OCI-LY7 (cell line): ENCODE results near the gene MAEA. TPM values are rescaled to one million over a fixed set of nuclear protein-coding genes. Genes with fewer than 3 reads are reported as not detected.
"Not testable (repeated sequence)": the region's sequence is repeated elsewhere in the genome, so short reads cannot be mapped to it uniquely, and the experiment has no call there.

ENCODE experiments used
- BruUV-seq: library from RNA; stranded (reverse); fragments of 400-500 nt; replicated peaks from 2 replicates; lab custom pipeline; 2021; lab: Mats Ljungman, UMichigan
- CTCF ChIA-PET: fragments of 300-600 bp; sonication (Branson Sonifier 250); formaldehyde crosslinking; loops from one replicate; lab custom pipeline; 2022; ENCODE audit warnings: antibody characterized with exemption; ENCODE audit not compliant: unreplicated experiment; lab: Charles Lee
- POLR2A ChIA-PET: fragments of 300-600 bp; sonication (Branson Sonifier 250); formaldehyde crosslinking; loops from one replicate; lab custom pipeline; 2022; ENCODE audit warnings: antibody characterized with exemption; lab: Charles Lee
- DNase-seq: peaks from one replicate; pipeline ENCODE4 v3.0.0-alpha.2; 2015; ENCODE audit warnings: low spot score
- H2AFZ ChIP-seq: fragments of 200-600 bp; sonication (generic), shearing (Covaris generic); 2 replicates; pipeline ENCODE4 v1.6.1; 2014; ENCODE audit warnings: mild to moderate bottlenecking, antibody characterized with exemption, low read length, moderate library complexity
- H3K27ac ChIP-seq: fragments of 200-600 bp; sonication (generic); 2 replicates; pipeline ENCODE4 v1.5.1; 2014; ENCODE audit warnings: mixed run types, low read depth, mild to moderate bottlenecking, moderate library complexity, low read length, inconsistent platforms; ENCODE audit not compliant: poor library complexity, severe bottlenecking
- H3K36me3 ChIP-seq: fragments of 200-600 bp; sonication (generic); 2 replicates; pipeline ENCODE4 v1.6.1; 2014; ENCODE audit warnings: mild to moderate bottlenecking, antibody characterized with exemption, low read length, moderate library complexity, mixed read lengths; ENCODE audit not compliant: insufficient read depth
- H3K4me1 ChIP-seq: fragments of 200-600 bp; sonication (generic); 2 replicates; pipeline ENCODE4 v1.5.1; 2014; ENCODE audit warnings: mild to moderate bottlenecking, low read length; ENCODE audit not compliant: insufficient read depth, poor library complexity, severe bottlenecking
- H3K4me2 ChIP-seq: fragments of 200-600 bp; sonication (generic); 2 replicates; pipeline ENCODE4 v1.6.1; 2014; ENCODE audit warnings: mild to moderate bottlenecking, low read length
- H3K4me3 ChIP-seq: fragments of 200-600 bp; sonication (generic); 2 replicates; pipeline ENCODE4 v1.5.1; 2014; ENCODE audit warnings: mild to moderate bottlenecking, low read depth, low read length; ENCODE audit not compliant: poor library complexity, severe bottlenecking
- H3K79me2 ChIP-seq: fragments of 200-600 bp; sonication (generic); 2 replicates; pipeline ENCODE4 v1.6.1; 2016; ENCODE audit warnings: low read depth, mild to moderate bottlenecking, low read length, moderate library complexity, mixed read lengths; ENCODE audit not compliant: insufficient read depth
- H3K9me2 ChIP-seq: fragments of 200-600 bp; sonication (generic); 2 replicates; pipeline ENCODE4 v1.6.1; 2016; ENCODE audit warnings: mild to moderate bottlenecking, low read length, mixed read lengths; ENCODE audit not compliant: insufficient read depth
- H3K9me3 ChIP-seq: fragments of 200-600 bp; sonication (generic); 2 replicates; pipeline ENCODE4 v1.6.1; 2014; ENCODE audit warnings: mild to moderate bottlenecking, mixed run types, low read length, mixed read lengths
- H4K20me1 ChIP-seq: fragments of 200-600 bp; sonication (generic); 2 replicates; pipeline ENCODE4 v1.6.1; 2014; ENCODE audit warnings: mild to moderate bottlenecking, antibody characterized with exemption, low read length, moderate library complexity, mixed read lengths; ENCODE audit not compliant: insufficient read depth
- CTCF ChIP-seq: fragments of 200-600 bp; sonication (generic); conservative IDR thresholded peaks from 2 replicates; pipeline ENCODE4 v1.5.1; 2014; ENCODE audit warnings: mild to moderate bottlenecking, antibody characterized with exemption, low read length, moderate library complexity, mixed read lengths
- EZH2phosphoT487 ChIP-seq: fragments of 200-600 bp; sonication (generic); IDR thresholded peaks from 2 replicates; pipeline ENCODE4 v1.6.1; 2018; ENCODE audit warnings: low read depth, borderline replicate concordance, mild to moderate bottlenecking, mixed run types, antibody characterized with exemption, low read length, moderate library complexity, mixed read lengths
- intact Hi-C: fragments of 100-400 bp; cut with micrococcal nuclease; formaldehyde crosslinking; loops from one replicate; pipeline ENCODE4 v1.10.0; 2022; ENCODE audit not compliant: unreplicated experiment
- total RNA-seq, 2 experiments: library from RNA; depleted of rRNA in 1 of 2; stranded (reverse); fragments of >200 nt in 1 of 2; shearing (Covaris generic) in 1 of 2; gene quantifications; 2 replicates each; pipeline ENCODE4 v1.2.3, GENCODE V29; 2014 to 2022

Gene MAEA
- total RNA-seq, 2 experiments from 2014 or later = 53.2 to 59.3 TPM

- ChIA-PET POLR2A (interaction anchor here (1.6 kb wide), 1 partner anchor 225 kb away, joined by 3 read pairs; no protein-coding TSS in a partner anchor), CTCF (no interaction called here)
- no peaks in the 10 kb centered on the region for H4K20me1 ChIP-seq
- H3K4me2 ChIP-seq = no peak overlapping the region
- DNase-seq = no peak
- BruUV-seq = no TSS peak
- peaks cover 64% of the 10 kb centered on the region for H3K36me3 ChIP-seq
- no peaks in the 10 kb centered on the region for H3K79me2 ChIP-seq
- intact Hi-C loops = no loop called here
- TF ChIP-seq CTCF (no peak), EZH2phosphoT487 (no peak)
- no peak overlapping the region for H2AFZ ChIP-seq
- no peaks in the 10 kb centered on the region for H3K9me2 ChIP-seq
- no peaks in the 10 kb centered on the region for H3K4me1 ChIP-seq
- no peak overlapping the region for H3K4me3 ChIP-seq
- H3K27ac ChIP-seq = no peak overlapping the region
- H3K9me3 ChIP-seq = no peaks in the 10 kb centered on the region
These were observed 42.1 kb downstream of the MAEA start for GRCh38 chr4:1331591-1332353.

- no peaks in the 10 kb centered on the region for H3K79me2 ChIP-seq
- no peak overlapping the region for H2AFZ ChIP-seq
- peaks cover 71% of the 10 kb centered on the region for H3K36me3 ChIP-seq
- intact Hi-C loops = no loop called here
- H3K4me1 ChIP-seq = no peaks in the 10 kb centered on the region
- BruUV-seq = no TSS peak
- POLR2A ChIA-PET = interaction anchor here (1.6 kb wide), 1 partner anchor 226 kb away, joined by 3 read pairs; no protein-coding TSS in a partner anchor
- CTCF ChIA-PET = no interaction called here
- H3K9me3 ChIP-seq = no peaks in the 10 kb centered on the region
- H3K4me3 ChIP-seq = no peak overlapping the region
- H3K27ac ChIP-seq = no peak overlapping the region
- H4K20me1 ChIP-seq = no peaks in the 10 kb centered on the region
- DNase-seq = no peak
- no peak overlapping the region for H3K4me2 ChIP-seq
- TF ChIP-seq EZH2phosphoT487 (no peak), CTCF (no peak)
- H3K9me2 ChIP-seq = no peaks in the 10 kb centered on the region
These were observed 43.0 kb downstream of the MAEA start for GRCh38 chr4:1332686-1333085.

- ChIA-PET POLR2A (interaction anchor here (1.6 kb wide), 1 partner anchor 226 kb away, joined by 3 read pairs; no protein-coding TSS in a partner anchor), CTCF (no interaction called here)
- H3K4me1 ChIP-seq = no peaks in the 10 kb centered on the region
- H3K9me3 ChIP-seq = no peaks in the 10 kb centered on the region
- no peak for DNase-seq
- no peaks in the 10 kb centered on the region for H4K20me1 ChIP-seq
- no peak for TF ChIP-seq CTCF
- TF ChIP-seq EZH2phosphoT487 = no peak
- peaks cover 71% of the 10 kb centered on the region for H3K36me3 ChIP-seq
- BruUV-seq = no TSS peak
- no peak overlapping the region for H2AFZ ChIP-seq
- no peaks in the 10 kb centered on the region for H3K9me2 ChIP-seq
- no peaks in the 10 kb centered on the region for H3K79me2 ChIP-seq
- no peak overlapping the region for H3K4me2 ChIP-seq
- no peak overlapping the region for H3K4me3 ChIP-seq
- no peak overlapping the region for H3K27ac ChIP-seq
- intact Hi-C loops = no loop called here
These were observed 43.6 kb downstream of the MAEA start for GRCh38 chr4:1333256-1333655.

- H3K36me3 ChIP-seq = peaks cover 74% of the 10 kb centered on the region
These were observed 44.3 kb downstream of the MAEA start for GRCh38 chr4:1333851-1334578.

More at GRCh38 chr4:1333851-1334578, 44.3 kb downstream of the MAEA start:
- POLR2A ChIA-PET, H3K9me2 ChIP-seq, H2AFZ ChIP-seq, H4K20me1 ChIP-seq, H3K9me3 ChIP-seq, DNase-seq, H3K79me2 ChIP-seq, H3K4me2 ChIP-seq, H3K4me1 ChIP-seq, H3K4me3 ChIP-seq, H3K27ac ChIP-seq, CTCF ChIA-PET, intact Hi-C loops, BruUV-seq: not testable (repeated sequence)
